Measurements from ENCODE around the gene IFI44. TPM values are rescaled to one million over a fixed set of nuclear protein-coding genes. Genes with fewer than 3 reads are reported as not detected.

IFI44 gene, protein sequence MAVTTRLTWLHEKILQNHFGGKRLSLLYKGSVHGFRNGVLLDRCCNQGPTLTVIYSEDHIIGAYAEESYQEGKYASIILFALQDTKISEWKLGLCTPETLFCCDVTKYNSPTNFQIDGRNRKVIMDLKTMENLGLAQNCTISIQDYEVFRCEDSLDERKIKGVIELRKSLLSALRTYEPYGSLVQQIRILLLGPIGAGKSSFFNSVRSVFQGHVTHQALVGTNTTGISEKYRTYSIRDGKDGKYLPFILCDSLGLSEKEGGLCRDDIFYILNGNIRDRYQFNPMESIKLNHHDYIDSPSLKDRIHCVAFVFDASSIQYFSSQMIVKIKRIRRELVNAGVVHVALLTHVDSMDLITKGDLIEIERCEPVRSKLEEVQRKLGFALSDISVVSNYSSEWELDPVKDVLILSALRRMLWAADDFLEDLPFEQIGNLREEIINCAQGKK
- 0.15 to 0.82 TPM (median 0.62 TPM) in 5 replicates for total RNA-seq (2022; extraction: Qiagen RNA extraction)

DNA sequence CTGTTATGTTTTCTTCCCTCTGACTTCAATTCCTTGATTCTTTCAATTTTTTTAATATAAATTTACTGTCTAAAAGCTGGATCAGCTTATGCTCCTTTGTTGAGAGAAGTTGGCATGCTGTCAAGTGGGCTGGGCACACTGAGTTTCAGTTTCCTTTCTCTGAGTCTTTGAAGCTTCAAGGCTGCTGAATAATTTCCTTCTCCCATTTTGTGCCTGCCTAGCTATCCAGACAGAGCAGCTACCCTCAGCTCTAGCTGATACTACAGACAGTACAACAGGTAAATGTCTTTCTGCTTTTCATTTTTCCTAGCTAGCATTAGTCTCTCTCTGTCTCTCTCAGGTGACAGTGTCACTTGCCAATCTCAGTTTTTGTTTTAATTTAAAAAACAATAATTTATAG lies at the start of gene IFI44:
Gene IFI44, plus strand, starts transcription at position 204 of the 400 bp plus-strand sequence. CDS start 365 bp downstream, outside the sequence.

DNA sequence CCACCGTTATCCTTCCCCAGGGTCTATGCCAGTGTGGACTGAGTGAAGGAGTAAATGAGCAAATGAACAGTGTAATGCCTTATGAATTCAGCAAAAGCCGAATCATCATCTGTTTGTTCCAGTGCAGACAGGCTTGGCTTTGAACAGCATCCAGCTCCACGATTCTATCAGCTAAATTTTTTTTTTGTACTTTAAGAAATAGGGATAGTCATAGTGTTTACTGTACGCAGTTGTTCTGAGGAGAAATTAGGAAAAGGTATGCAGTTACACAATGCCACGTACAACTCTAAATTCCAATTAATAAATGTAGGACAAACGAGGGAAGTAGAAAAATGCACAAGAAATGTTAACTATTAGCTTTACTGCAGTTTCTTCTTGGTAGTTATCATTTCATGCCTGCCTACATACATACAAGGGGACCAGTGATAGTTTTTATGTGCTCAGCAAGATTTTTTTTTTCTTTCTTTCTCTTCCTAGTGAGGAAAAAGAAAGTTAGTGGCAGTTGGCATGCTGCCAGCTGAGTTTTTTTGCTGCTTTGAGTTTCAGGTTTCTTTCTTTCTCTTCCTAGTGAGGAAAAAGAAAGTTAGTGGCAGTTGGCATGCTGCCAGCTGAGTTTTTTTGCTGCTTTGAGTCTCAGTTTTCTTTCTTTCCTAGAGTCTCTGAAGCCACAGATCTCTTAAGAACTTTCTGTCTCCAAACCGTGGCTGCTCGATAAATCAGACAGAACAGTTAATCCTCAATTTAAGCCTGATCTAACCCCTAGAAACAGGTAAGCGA lies 29.6 kb upstream of the IFI44 start, which contains the start of gene IFI44L:
Gene IFI44L, plus strand, starts transcription at position 646 of the 777 bp plus-strand sequence. CDS start 7,468 bp downstream, outside the sequence.

Other genes with a start within 250 kb of the IFI44 start
- gene PTGFR, start 158.9 kb upstream of the IFI44 start, total RNA-seq (2022; extraction: Qiagen RNA extraction) = not detected in 5 replicates
- gene IFI44L, start 29.4 kb upstream of the IFI44 start, total RNA-seq (2022; extraction: Qiagen RNA extraction) = 0.02 to 0.05 TPM (median 0.02 TPM) in 3 of 5 replicates, not detected in the others